Adrenal gland (tissue), 12 donors: ENCODE data around the gene GET3. TPM values are rescaled to one million over a fixed set of nuclear protein-coding genes. Genes with fewer than 3 reads are reported as not detected.

Source experiments
- DNase-seq, 7 donors: peaks; one replicate each; pipeline ENCODE4 v3.0.0-alpha.2; 2019 to 2020
- H3K27ac ChIP-seq, 5 donors: fragments of 200-600 bp; sonication (generic) in 4 of 5; 1 replicate in 3 of 5; 2 replicates in 2 of 5; pipeline versions ENCODE4 v1.5.1 to v1.8.0; 2016 to 2020; ENCODE audit warnings: mild to moderate bottlenecking in 1 of 5
- H3K27me3 ChIP-seq: fragments of 200-600 bp; 2 replicates; pipeline ENCODE4 v1.8.0; 2021
- H3K36me3 ChIP-seq, 2 donors: fragments of 200-600 bp; replicated peaks in 1 of 2; 1 replicate in 1 of 2; 2 replicates in 1 of 2; pipeline versions ENCODE4 v1.5.1 to v1.8.0; 2018 to 2022
- H3K4me1 ChIP-seq, 2 donors: fragments of 200-600 bp; replicated peaks in 1 of 2; 1 replicate in 1 of 2; 2 replicates in 1 of 2; pipeline versions ENCODE4 v1.5.1 to v1.8.0; 2018 to 2021
- H3K4me3 ChIP-seq, 4 donors: fragments of 200-600 bp; sonication (generic) in 3 of 4; one replicate each; pipeline ENCODE4 v1.5.1; 2016 to 2018
- H3K9me3 ChIP-seq, 3 donors: fragments of 200-600 bp; sonication (generic) in 1 of 3; replicated peaks in 1 of 3; 1 replicate in 2 of 3; 2 replicates in 1 of 3; pipeline versions ENCODE4 v1.5.1 to v1.8.0; 2016 to 2021
- POLR2A ChIP-seq, 2 donors: fragments of 450-650 bp; IDR thresholded peaks; one replicate each; pipeline ENCODE4 v1.6.1; 2017; ENCODE audit warnings: antibody characterized with exemption in 2 of 2, mild to moderate bottlenecking in 2 of 2, moderate library complexity in 1 of 2
- WGBS, 4 donors: extraction: QIAGEN DNeasy Blood & Tissue Kit in 2 of 4; methylation state at CpG; one replicate each; pipeline versions ENCODE4 v1.1.5 to v1.1.7; 2013 to 2017; 5-methylcytosine and 5-hydroxymethylcytosine counted together
- intact Hi-C, 2 donors: fragments of 100-400 bp; cut with DNase I; formaldehyde crosslinking; loops; one replicate each; pipeline versions ENCODE4 v1.14.1 to v1.15.0; 2022 to 2023
- polyA plus RNA-seq, 3 donors: library from polyadenylated mRNA; stranded (reverse); fragments of 200-250 nt in 2 of 3; fragments of 350-450 nt in 1 of 3; fragmentation: Illumina TruSeq in 1 of 3; extraction: RNeasy Lipid Tissue Mini Kit (QIAGEN cat#74804) in 1 of 3; gene quantifications; one replicate each; pipeline ENCODE4 v1.2.3, GENCODE V29; 2013 to 2014
- total RNA-seq, 9 donors: library from RNA; depleted of rRNA in 4 of 9; stranded (reverse); fragments of >200 nt in 4 of 9; fragments of 120-200 nt in 1 of 9; fragmentation: NEBNext Ultra II Directional in 1 of 9; extraction: Animal tissue kit (Norgen Biotek cat#: 25700) in 1 of 9; gene quantifications; one replicate each; pipeline versions ENCODE4 v1.1.0 to v1.2.4, GENCODE V29; 2013 to 2023
- TF ChIP-seq, protein P1 (sequence below), 6 experiments: fragments of 450-650 bp in 4 of 6; fragments of 200-600 bp in 2 of 6; sonication (generic) in 1 of 6; IDR thresholded peaks; 1 replicate in 5 of 6; 2 replicates in 1 of 6; pipeline versions ENCODE4 v1.5.1 to v1.8.0; 2016 to 2021; ENCODE audit warnings: antibody characterized with exemption in 6 of 6, mild to moderate bottlenecking in 2 of 6, moderate library complexity in 1 of 6
- donor health status: healthy with polysubstance abuse.
- donor health status: Bipolar disorder and iron deficiency.
- donor health status: DM: yes; HTN: yes; CAD: no.
- donor health status: DM: no; HTN: no; CAD: no.
- donor health status: DM: no; HTN: no; CAD: no.
- donor health status: DM: yes; HTN: yes; CAD: no.

Gene GET3
- total and polyA plus RNA-seq, 12 donors = 50.3 to 97.7 (median 81.8) TPM

DNA sequence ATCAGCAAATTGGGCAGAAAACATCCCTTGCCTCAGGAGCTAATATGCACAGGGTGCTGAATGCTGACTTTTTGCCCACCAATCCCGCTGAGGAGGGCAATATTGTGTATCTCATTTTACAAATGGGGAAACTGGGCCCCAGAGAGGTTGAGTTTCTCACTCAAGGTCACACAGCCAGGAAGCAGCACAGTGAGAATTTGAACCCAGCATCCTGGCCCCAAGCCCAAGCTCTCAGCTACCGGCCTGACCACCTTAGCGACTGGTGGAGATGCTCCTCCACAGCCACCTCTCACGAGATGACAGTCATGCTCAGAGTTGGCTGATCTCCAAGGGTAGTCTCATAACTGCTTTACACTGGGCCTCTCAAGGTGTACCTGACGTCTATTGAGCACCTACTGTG lies 44.3 kb upstream of the GET3 start:
- no peak overlapping the region for H3K4me3 ChIP-seq
- intact Hi-C loops = no loop called here
- no peaks in the 10 kb centered on the region for H3K9me3 ChIP-seq
- H3K4me1 ChIP-seq = peaks cover 10 to 18% of the 10 kb centered on the region in 2 donors
- TF ChIP-seq, protein P1, sequence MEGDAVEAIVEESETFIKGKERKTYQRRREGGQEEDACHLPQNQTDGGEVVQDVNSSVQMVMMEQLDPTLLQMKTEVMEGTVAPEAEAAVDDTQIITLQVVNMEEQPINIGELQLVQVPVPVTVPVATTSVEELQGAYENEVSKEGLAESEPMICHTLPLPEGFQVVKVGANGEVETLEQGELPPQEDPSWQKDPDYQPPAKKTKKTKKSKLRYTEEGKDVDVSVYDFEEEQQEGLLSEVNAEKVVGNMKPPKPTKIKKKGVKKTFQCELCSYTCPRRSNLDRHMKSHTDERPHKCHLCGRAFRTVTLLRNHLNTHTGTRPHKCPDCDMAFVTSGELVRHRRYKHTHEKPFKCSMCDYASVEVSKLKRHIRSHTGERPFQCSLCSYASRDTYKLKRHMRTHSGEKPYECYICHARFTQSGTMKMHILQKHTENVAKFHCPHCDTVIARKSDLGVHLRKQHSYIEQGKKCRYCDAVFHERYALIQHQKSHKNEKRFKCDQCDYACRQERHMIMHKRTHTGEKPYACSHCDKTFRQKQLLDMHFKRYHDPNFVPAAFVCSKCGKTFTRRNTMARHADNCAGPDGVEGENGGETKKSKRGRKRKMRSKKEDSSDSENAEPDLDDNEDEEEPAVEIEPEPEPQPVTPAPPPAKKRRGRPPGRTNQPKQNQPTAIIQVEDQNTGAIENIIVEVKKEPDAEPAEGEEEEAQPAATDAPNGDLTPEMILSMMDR (IDR thresholded peaks at IDR 0.05) = no peak
- TF ChIP-seq POLR2A (IDR thresholded peaks at IDR 0.05) = no peak
- H3K36me3 ChIP-seq = no peaks in the 10 kb centered on the region
- DNase-seq = no peak
- no peaks in the 10 kb centered on the region for H3K27me3 ChIP-seq
- 80 to 100% (median 91%) methylated on average over 2 to 5 of the region's 5 CpGs for WGBS, 4 donors
- no peak overlapping the region for H3K27ac ChIP-seq

DNA sequence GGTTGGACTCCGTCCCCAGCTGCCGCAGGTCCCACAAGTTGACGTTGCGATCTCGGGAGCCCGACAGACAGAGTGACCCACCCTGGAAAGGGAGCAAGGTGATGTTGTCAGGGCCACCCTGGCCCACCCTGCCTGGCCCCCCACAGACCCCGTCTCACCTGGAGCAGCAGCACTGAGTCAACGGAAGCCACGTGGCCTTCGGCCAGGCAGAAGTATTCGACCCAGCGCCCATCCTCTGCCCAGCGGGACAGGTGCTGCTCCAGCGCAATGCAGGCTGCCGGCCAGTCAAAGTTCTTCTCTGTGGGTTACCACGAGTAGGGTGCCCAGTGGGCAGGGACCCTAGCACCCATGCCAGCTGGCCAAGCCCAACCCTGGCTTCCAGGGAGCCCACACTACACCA lies 42.7 kb upstream of the GET3 start:
- TF ChIP-seq, protein P1 (IDR thresholded peaks at IDR 0.05) = no peak
- TF ChIP-seq POLR2A (IDR thresholded peaks at IDR 0.05) = no peak
- intact Hi-C loops = no loop called here
- no peak for DNase-seq
- Histone ChIP-seq H3K27me3 (no peaks in the 10 kb centered on the region), H3K27ac (no peak overlapping the region), H3K9me3 (no peaks in the 10 kb centered on the region), H3K36me3 (no peaks in the 10 kb centered on the region), H3K4me3 (no peak overlapping the region), H3K4me1 (peaks cover 10 to 18% of the 10 kb centered on the region in 2 donors)
- WGBS, 4 donors = 83 to 94% (median 91%) methylated on average over 7 to 16 of the region's 16 CpGs

DNA sequence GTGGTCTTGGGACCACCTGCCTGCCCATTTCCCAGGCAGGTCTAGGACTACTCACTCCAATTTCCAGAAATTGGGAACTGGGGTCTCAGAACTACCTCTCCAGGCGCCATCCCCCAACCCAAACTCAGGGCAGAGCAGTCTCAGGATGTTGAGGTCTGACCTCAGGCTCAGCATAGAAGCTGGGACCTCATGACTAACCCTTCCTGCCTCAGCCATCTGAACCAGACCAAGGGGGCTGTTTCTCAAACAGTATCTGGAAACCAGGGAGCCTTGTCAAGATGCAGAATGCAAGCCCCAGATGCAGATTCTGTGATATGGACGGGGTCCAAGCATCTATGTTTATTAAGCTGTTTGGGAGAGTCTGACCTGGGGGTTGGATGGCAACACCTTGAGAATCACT lies 42.2 kb upstream of the GET3 start:
- DNase-seq = no peak
- peaks cover 10 to 18% of the 10 kb centered on the region in 2 donors for H3K4me1 ChIP-seq
- H3K27me3 ChIP-seq = no peaks in the 10 kb centered on the region
- H3K9me3 ChIP-seq = no peaks in the 10 kb centered on the region
- WGBS, 4 donors = 79 to 84% (median 79%) methylated on average over 1 to 2 of the region's 2 CpGs
- intact Hi-C loops = no loop called here
- no peak for TF ChIP-seq POLR2A (IDR thresholded peaks at IDR 0.05)
- TF ChIP-seq, protein P1 (IDR thresholded peaks at IDR 0.05) = no peak
- H3K36me3 ChIP-seq = peaks cover 0 to 2% of the 10 kb centered on the region in 2 donors
- no peak overlapping the region for H3K4me3 ChIP-seq
- H3K27ac ChIP-seq = no peak overlapping the region

DNA sequence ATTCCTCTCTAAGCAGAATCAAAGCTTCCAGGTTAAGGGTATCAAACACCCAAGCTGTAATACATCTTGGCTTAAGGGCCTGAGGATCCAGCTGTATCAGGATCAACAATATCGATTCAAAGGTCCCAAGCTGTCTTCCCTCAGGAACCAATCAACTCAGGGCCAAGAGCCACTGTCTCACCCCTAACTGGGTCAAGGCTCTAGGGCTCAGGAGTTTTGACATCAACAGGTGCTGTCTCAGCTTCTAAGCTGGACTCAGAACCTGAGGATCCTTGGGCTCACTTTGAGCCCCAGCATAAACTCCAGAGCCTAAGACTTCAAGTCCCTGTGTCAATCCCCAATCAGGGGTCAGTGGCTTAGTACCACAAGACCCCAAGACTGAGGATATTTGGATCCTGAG lies 41.8 kb upstream of the GET3 start:
- Histone ChIP-seq H3K36me3 (peaks cover 0 to 6% of the 10 kb centered on the region in 2 donors), H3K9me3 (no peaks in the 10 kb centered on the region), H3K4me1 (peaks cover 10 to 18% of the 10 kb centered on the region in 2 donors), H3K27me3 (no peaks in the 10 kb centered on the region), H3K27ac (no peak overlapping the region), H3K4me3 (peak overlapping the region in 2 of 4 donors; percentile 73 to 89)
- DNase-seq = no peak
- intact Hi-C loops = no loop called here
- TF ChIP-seq, protein P1 (IDR thresholded peaks at IDR 0.05) = no peak
- no peak for TF ChIP-seq POLR2A (IDR thresholded peaks at IDR 0.05)
- 56 to 69% (median 57%) methylated on average over 1 of the region's 1 CpG; no CpG with 5 or more reads in 1 of the 4 donors for WGBS, 4 donors
